ENCODE data around the gene CALN1.

DNA sequence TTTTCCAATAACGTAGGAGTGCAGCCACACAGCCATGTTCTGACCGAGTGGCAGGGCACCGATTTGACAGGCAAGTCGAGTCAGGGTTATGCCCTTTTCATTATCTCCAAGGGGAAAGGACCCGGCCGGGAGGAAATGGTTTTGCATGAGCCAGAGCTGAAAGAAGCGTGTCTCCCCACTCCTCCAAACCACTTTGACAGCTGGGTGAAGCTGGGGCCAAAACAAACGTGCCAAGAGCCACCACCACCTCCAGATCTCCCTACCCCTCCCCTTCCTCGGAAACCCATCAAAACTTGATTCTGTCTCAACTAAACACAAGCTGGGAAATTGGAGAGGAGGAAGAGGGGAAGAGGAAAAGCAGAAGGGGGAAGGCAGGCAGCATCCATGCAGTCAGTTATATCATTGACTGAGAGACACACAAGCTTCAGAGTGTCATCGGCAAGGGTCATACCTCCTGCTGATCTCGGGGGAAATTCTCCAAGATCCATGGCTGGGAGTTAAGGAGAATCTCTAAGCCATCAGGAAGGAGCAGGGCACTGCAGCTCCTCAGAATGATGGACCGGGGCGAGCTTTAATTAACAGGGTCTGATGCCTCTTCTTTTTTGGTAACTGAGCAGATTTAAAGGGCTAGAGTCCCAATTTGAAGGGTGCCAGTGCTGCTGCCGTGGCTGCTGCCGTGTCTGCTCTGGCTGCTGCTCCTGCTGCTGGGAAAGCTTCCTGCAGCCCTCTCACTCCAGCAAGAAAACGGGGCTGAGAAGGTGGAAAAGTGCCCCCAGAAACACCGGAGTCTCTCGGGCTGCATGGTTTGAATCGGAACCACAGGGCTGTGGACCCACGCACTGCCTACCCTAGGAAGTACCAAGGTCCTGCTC is 34.7 kb upstream of the CALN1 start:
- TF ChIP-seq, protein P1, sequence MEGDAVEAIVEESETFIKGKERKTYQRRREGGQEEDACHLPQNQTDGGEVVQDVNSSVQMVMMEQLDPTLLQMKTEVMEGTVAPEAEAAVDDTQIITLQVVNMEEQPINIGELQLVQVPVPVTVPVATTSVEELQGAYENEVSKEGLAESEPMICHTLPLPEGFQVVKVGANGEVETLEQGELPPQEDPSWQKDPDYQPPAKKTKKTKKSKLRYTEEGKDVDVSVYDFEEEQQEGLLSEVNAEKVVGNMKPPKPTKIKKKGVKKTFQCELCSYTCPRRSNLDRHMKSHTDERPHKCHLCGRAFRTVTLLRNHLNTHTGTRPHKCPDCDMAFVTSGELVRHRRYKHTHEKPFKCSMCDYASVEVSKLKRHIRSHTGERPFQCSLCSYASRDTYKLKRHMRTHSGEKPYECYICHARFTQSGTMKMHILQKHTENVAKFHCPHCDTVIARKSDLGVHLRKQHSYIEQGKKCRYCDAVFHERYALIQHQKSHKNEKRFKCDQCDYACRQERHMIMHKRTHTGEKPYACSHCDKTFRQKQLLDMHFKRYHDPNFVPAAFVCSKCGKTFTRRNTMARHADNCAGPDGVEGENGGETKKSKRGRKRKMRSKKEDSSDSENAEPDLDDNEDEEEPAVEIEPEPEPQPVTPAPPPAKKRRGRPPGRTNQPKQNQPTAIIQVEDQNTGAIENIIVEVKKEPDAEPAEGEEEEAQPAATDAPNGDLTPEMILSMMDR (IDR thresholded peaks at IDR 0.05; ENCODE audit: low read length) = no peak
- no peak for TF ChIP-seq EZH2 (IDR thresholded peaks at IDR 0.05; ENCODE audit: borderline replicate concordance, low read length)
